RWPE1 (cell line): ENCODE results near the gene ERC2.

Source experiments
- CTCF ChIA-PET: fragments of 350-600 bp; sonication (Branson Sonifier 250); formaldehyde crosslinking; extraction: SDS; loops from one replicate; lab custom pipeline; 2021; lab: Yijun Ruan, JAX
- POLR2A ChIA-PET: fragments of 400-600 bp; formaldehyde crosslinking; extraction: SDS; loops from one replicate; lab custom pipeline; 2020; ENCODE audit warnings: antibody characterized with exemption; ENCODE audit not compliant: low non-redundant PET; lab: Yijun Ruan, JAX
- DNase-seq: peaks from one replicate; pipeline ENCODE4 v3.0.0; 2012; ENCODE audit warnings: low spot score
- H3K27ac ChIP-seq: fragments of 450-650 bp; 2 replicates; pipeline ENCODE4 v1.5.1; 2017
- CTCF ChIP-seq: fragments of 450-650 bp; conservative IDR thresholded peaks from 2 replicates; pipeline ENCODE4 v1.5.1; 2017; ENCODE audit warnings: low read depth, mild to moderate bottlenecking

The ERC2 gene

GRCh38 chr3:55766753-55767152, 701.5 kb downstream of the ERC2 start:
- ChIA-PET POLR2A (no interaction called here), CTCF (interaction anchor here (0.6 kb wide), 1 partner anchor 166 kb away, joined by 4 read pairs; no protein-coding TSS in a partner anchor)
- no peak for TF ChIP-seq CTCF
- DNase-seq: no peak
- no peak overlapping the region for H3K27ac ChIP-seq

GRCh38 chr3:55765906-55766701, 702.2 kb downstream of the ERC2 start:
- no peak overlapping the region for H3K27ac ChIP-seq
- no peak for DNase-seq
- ChIA-PET CTCF (no interaction called here), POLR2A (no interaction called here)
- TF ChIP-seq CTCF: no peak

GRCh38 chr3:55765398-55765797, 702.9 kb downstream of the ERC2 start:
- no peak overlapping the region for H3K27ac ChIP-seq
- no peak for TF ChIP-seq CTCF
- ChIA-PET POLR2A (no interaction called here), CTCF (no interaction called here)
- no peak for DNase-seq

- no peak for TF ChIP-seq CTCF
- no peak overlapping the region for H3K27ac ChIP-seq
- POLR2A ChIA-PET: no interaction called here
- DNase-seq: no peak
- CTCF ChIA-PET: no interaction called here
Observed at GRCh38 chr3:55756976-55757375, 711.3 kb downstream of the ERC2 start.

- no peak for DNase-seq
- ChIA-PET CTCF (no interaction called here), POLR2A (no interaction called here)
- H3K27ac ChIP-seq: no peak overlapping the region
- no peak for TF ChIP-seq CTCF
Observed at GRCh38 chr3:55755516-55756205, 712.6 kb downstream of the ERC2 start.

- ChIA-PET POLR2A (no interaction called here), CTCF (no interaction called here)
- no peak overlapping the region for H3K27ac ChIP-seq
- TF ChIP-seq CTCF: no peak
- DNase-seq: no peak
Observed at GRCh38 chr3:55752911-55753310, 715.4 kb downstream of the ERC2 start.
